IPS-15b (cell line): ENCODE data around the gene CCPG1.
"Not testable (repeated sequence)": the region's sequence is repeated elsewhere in the genome, so short reads cannot be mapped to it uniquely, and the experiment has no call there.

Experiments used
- H3K27me3 ChIP-seq: one replicate; pipeline ENCODE4 v1.6.1; 2013; ENCODE audit warnings: low read length; ENCODE audit not compliant: control insufficient read depth, insufficient read depth
- H3K36me3 ChIP-seq: one replicate; pipeline ENCODE4 v1.6.1; 2013; ENCODE audit warnings: low read length; ENCODE audit not compliant: control insufficient read depth, insufficient read depth
- H3K4me1 ChIP-seq: one replicate; pipeline ENCODE4 v1.6.1; 2013; ENCODE audit warnings: mild to moderate bottlenecking, low read length; ENCODE audit not compliant: control insufficient read depth, insufficient read depth
- H3K4me3 ChIP-seq: one replicate; pipeline ENCODE4 v1.5.1; 2013; ENCODE audit warnings: low read depth, low read length
- H3K9ac ChIP-seq: one replicate; pipeline ENCODE4 v1.6.1; 2013; ENCODE audit warnings: low read depth, mild to moderate bottlenecking, low read length
- H3K9me3 ChIP-seq: one replicate; pipeline ENCODE4 v1.6.1; 2013; ENCODE audit warnings: mild to moderate bottlenecking, low read length; ENCODE audit not compliant: control insufficient read depth, insufficient read depth

The CCPG1 gene

GRCh38 chr15:55408012-55408928, at the start of gene CCPG1, which contains the start of gene PIERCE2:
Gene CCPG1, minus strand, starts transcription at chr15:55408359. Its CDS starts 18,935 bp downstream, at chr15:55389424.
Gene PIERCE2, plus strand, starts transcription at chr15:55408495. Its CDS starts 274 bp downstream, at chr15:55408769.
- H3K4me3 ChIP-seq, result peak within 1 kb of the TSS; percentile 89
- H3K27me3 ChIP-seq, result no peaks in the 10 kb centered on the region
- H3K9me3 ChIP-seq, result no peaks in the 10 kb centered on the region
- peak within 1 kb of the TSS; percentile 60 for H3K9ac ChIP-seq
- no peaks in the 10 kb centered on the region for H3K36me3 ChIP-seq
- H3K4me1 ChIP-seq, result no peaks in the 10 kb centered on the region

GRCh38 chr15:55457401-55458022, 49.4 kb upstream of the CCPG1 start:
- Histone ChIP-seq H3K9ac (no peak overlapping the region), H3K27me3 (no peaks in the 10 kb centered on the region), H3K36me3 (no peaks in the 10 kb centered on the region), H3K4me3 (no peak overlapping the region), H3K4me1 (no peaks in the 10 kb centered on the region), H3K9me3 (no peaks in the 10 kb centered on the region)

- not testable (repeated sequence) for H3K9ac ChIP-seq, H3K4me1 ChIP-seq, H3K4me3 ChIP-seq
These were observed 38.9 kb upstream of the CCPG1 start for GRCh38 chr15:55447030-55447394.

GRCh38 chr15:55446379-55447029, 38.3 kb upstream of the CCPG1 start:
- not testable (repeated sequence) for H3K9ac ChIP-seq

More at GRCh38 chr15:55447030-55447394, 38.9 kb upstream of the CCPG1 start:
- H3K36me3 ChIP-seq, H3K9me3 ChIP-seq, H3K27me3 ChIP-seq: not testable (repeated sequence)

GRCh38 chr15:55445936-55446335, 37.8 kb upstream of the CCPG1 start:
- H3K4me1 ChIP-seq, H3K4me3 ChIP-seq, H3K9me3 ChIP-seq, H3K36me3 ChIP-seq, H3K27me3 ChIP-seq, H3K9ac ChIP-seq: not testable (repeated sequence)

More at GRCh38 chr15:55446379-55447029, 38.3 kb upstream of the CCPG1 start:
- not testable (repeated sequence) for H3K9me3 ChIP-seq, H3K4me3 ChIP-seq, H3K27me3 ChIP-seq, H3K4me1 ChIP-seq, H3K36me3 ChIP-seq

- H3K4me1 ChIP-seq, H3K36me3 ChIP-seq, H3K27me3 ChIP-seq, H3K9me3 ChIP-seq, H3K4me3 ChIP-seq, H3K9ac ChIP-seq: not testable (repeated sequence)
These were observed 35.0 kb upstream of the CCPG1 start for GRCh38 chr15:55443141-55443540.

GRCh38 chr15:55434989-55435825, 27.0 kb upstream of the CCPG1 start:
- H3K36me3 ChIP-seq, result no peaks in the 10 kb centered on the region
- no peaks in the 10 kb centered on the region for H3K9me3 ChIP-seq
- no peaks in the 10 kb centered on the region for H3K27me3 ChIP-seq
- no peaks in the 10 kb centered on the region for H3K4me1 ChIP-seq
- no peak overlapping the region for H3K4me3 ChIP-seq
- no peak overlapping the region for H3K9ac ChIP-seq

GRCh38 chr15:55422089-55422488, 13.9 kb upstream of the CCPG1 start:
- Histone ChIP-seq H3K27me3 (no peaks in the 10 kb centered on the region), H3K9ac (no peak overlapping the region), H3K4me3 (no peak overlapping the region), H3K4me1 (peaks cover 8% of the 10 kb centered on the region), H3K36me3 (no peaks in the 10 kb centered on the region), H3K9me3 (no peaks in the 10 kb centered on the region)

GRCh38 chr15:55420171-55420866, 12.2 kb upstream of the CCPG1 start:
- Histone ChIP-seq H3K27me3 (no peaks in the 10 kb centered on the region), H3K9me3 (no peaks in the 10 kb centered on the region), H3K4me3 (no peak overlapping the region), H3K9ac (no peak overlapping the region), H3K36me3 (no peaks in the 10 kb centered on the region), H3K4me1 (peaks cover 8% of the 10 kb centered on the region)

GRCh38 chr15:55417678-55418077, 9.5 kb upstream of the CCPG1 start:
- H3K4me3 ChIP-seq, H3K9ac ChIP-seq, H3K9me3 ChIP-seq, H3K27me3 ChIP-seq, H3K4me1 ChIP-seq, H3K36me3 ChIP-seq: not testable (repeated sequence)

- H3K4me3 ChIP-seq, result peak overlapping the region; percentile 88
- not testable (repeated sequence) for H3K9me3 ChIP-seq, H3K27me3 ChIP-seq, H3K36me3 ChIP-seq, H3K4me1 ChIP-seq
- peak overlapping the region; percentile 60 for H3K9ac ChIP-seq
These were observed 817 bp upstream of the CCPG1 start for GRCh38 chr15:55408976-55409375.
